Neural cell (in vitro differentiated cells): ENCODE data around the gene SCG5.

Experiments used
- MXI1 ChIP-seq: fragments of 450-650 bp; conservative IDR thresholded peaks from 2 replicates; pipeline ENCODE4 v1.6.1; 2014; ENCODE audit warnings: antibody characterized with exemption, mild to moderate bottlenecking; ENCODE audit not compliant: poor library complexity, severe bottlenecking
- POLR2AphosphoS5 ChIP-seq: IDR thresholded peaks from 2 replicates; pipeline ENCODE4 v1.6.1; 2012
- RAD21 ChIP-seq: fragments of 450-650 bp; conservative IDR thresholded peaks from 2 replicates; pipeline ENCODE4 v1.6.1; 2014; ENCODE audit warnings: antibody characterized with exemption, mild to moderate bottlenecking, moderate library complexity
- SMC3 ChIP-seq: fragments of 450-650 bp; conservative IDR thresholded peaks from 2 replicates; pipeline ENCODE4 v1.6.1; 2014; ENCODE audit warnings: antibody characterized with exemption, mild to moderate bottlenecking, moderate library complexity; ENCODE audit not compliant: poor library complexity
- TF ChIP-seq, protein P1 (sequence below): IDR thresholded peaks from 2 replicates; pipeline ENCODE4 v1.6.1; 2012; ENCODE audit warnings: borderline replicate concordance
- TF ChIP-seq, protein P2 (sequence below): fragments of 450-650 bp; IDR thresholded peaks from 2 replicates; pipeline ENCODE4 v1.5.1; 2014; ENCODE audit warnings: antibody characterized with exemption, mild to moderate bottlenecking, moderate library complexity; ENCODE audit not compliant: poor library complexity, severe bottlenecking

- TF ChIP-seq, protein P1, sequence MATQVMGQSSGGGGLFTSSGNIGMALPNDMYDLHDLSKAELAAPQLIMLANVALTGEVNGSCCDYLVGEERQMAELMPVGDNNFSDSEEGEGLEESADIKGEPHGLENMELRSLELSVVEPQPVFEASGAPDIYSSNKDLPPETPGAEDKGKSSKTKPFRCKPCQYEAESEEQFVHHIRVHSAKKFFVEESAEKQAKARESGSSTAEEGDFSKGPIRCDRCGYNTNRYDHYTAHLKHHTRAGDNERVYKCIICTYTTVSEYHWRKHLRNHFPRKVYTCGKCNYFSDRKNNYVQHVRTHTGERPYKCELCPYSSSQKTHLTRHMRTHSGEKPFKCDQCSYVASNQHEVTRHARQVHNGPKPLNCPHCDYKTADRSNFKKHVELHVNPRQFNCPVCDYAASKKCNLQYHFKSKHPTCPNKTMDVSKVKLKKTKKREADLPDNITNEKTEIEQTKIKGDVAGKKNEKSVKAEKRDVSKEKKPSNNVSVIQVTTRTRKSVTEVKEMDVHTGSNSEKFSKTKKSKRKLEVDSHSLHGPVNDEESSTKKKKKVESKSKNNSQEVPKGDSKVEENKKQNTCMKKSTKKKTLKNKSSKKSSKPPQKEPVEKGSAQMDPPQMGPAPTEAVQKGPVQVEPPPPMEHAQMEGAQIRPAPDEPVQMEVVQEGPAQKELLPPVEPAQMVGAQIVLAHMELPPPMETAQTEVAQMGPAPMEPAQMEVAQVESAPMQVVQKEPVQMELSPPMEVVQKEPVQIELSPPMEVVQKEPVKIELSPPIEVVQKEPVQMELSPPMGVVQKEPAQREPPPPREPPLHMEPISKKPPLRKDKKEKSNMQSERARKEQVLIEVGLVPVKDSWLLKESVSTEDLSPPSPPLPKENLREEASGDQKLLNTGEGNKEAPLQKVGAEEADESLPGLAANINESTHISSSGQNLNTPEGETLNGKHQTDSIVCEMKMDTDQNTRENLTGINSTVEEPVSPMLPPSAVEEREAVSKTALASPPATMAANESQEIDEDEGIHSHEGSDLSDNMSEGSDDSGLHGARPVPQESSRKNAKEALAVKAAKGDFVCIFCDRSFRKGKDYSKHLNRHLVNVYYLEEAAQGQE: no peak
- TF ChIP-seq, protein P2, sequence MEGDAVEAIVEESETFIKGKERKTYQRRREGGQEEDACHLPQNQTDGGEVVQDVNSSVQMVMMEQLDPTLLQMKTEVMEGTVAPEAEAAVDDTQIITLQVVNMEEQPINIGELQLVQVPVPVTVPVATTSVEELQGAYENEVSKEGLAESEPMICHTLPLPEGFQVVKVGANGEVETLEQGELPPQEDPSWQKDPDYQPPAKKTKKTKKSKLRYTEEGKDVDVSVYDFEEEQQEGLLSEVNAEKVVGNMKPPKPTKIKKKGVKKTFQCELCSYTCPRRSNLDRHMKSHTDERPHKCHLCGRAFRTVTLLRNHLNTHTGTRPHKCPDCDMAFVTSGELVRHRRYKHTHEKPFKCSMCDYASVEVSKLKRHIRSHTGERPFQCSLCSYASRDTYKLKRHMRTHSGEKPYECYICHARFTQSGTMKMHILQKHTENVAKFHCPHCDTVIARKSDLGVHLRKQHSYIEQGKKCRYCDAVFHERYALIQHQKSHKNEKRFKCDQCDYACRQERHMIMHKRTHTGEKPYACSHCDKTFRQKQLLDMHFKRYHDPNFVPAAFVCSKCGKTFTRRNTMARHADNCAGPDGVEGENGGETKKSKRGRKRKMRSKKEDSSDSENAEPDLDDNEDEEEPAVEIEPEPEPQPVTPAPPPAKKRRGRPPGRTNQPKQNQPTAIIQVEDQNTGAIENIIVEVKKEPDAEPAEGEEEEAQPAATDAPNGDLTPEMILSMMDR: no peak
- no peak for TF ChIP-seq SMC3
- no peak for TF ChIP-seq POLR2AphosphoS5
- no peak for TF ChIP-seq RAD21
- no peak for TF ChIP-seq MXI1
Measured at GRCh38 chr15:32667321-32667720, 25.8 kb downstream of the SCG5 start.
